Smooth muscle cell (in vitro differentiated cells): ENCODE results near the gene MICAL3. TPM values are rescaled to one million over a fixed set of nuclear protein-coding genes. Genes with fewer than 3 reads are reported as not detected.

ENCODE experiments used
- DNase-seq: peaks from one replicate; lab custom pipeline; 2025; ENCODE audit not compliant: unreplicated experiment; lab: John Stamatoyannopoulos, UW
- H2AFZ ChIP-seq: fragments of 200-600 bp; sonication (generic); 2 replicates; pipeline ENCODE4 v1.6.0; 2016; ENCODE audit warnings: antibody characterized with exemption, low read depth, mild to moderate bottlenecking
- H3F3A ChIP-seq: fragments of 200-600 bp; sonication (generic); 2 replicates; pipeline ENCODE4 v1.6.0; 2017; ENCODE audit warnings: antibody characterized with exemption, low read depth
- H3K27ac ChIP-seq: fragments of 200-600 bp; sonication (generic); 2 replicates; pipeline ENCODE4 v1.5.1; 2016; ENCODE audit warnings: low read depth, mild to moderate bottlenecking
- H3K27me3 ChIP-seq: fragments of 200-600 bp; sonication (generic); 2 replicates; pipeline ENCODE4 v1.6.1; 2016; ENCODE audit warnings: low read depth, mild to moderate bottlenecking
- H3K36me3 ChIP-seq: fragments of 200-600 bp; sonication (generic); 2 replicates; pipeline ENCODE4 v1.5.1; 2016; ENCODE audit warnings: low read depth
- H3K4me1 ChIP-seq: fragments of 200-600 bp; sonication (generic); 2 replicates; pipeline ENCODE4 v1.5.1; 2016; ENCODE audit warnings: low read depth
- H3K4me2 ChIP-seq: fragments of 200-600 bp; sonication (generic); 2 replicates; pipeline ENCODE4 v1.6.0; 2016; ENCODE audit warnings: mild to moderate bottlenecking
- H3K4me3 ChIP-seq: fragments of 200-600 bp; sonication (generic); 2 replicates; pipeline ENCODE4 v1.5.1; 2016; ENCODE audit warnings: mild to moderate bottlenecking
- H3K79me2 ChIP-seq: fragments of 200-600 bp; sonication (generic); 2 replicates; pipeline ENCODE4 v1.6.0; 2016; ENCODE audit warnings: low read depth, mild to moderate bottlenecking
- H3K9ac ChIP-seq: fragments of 200-600 bp; sonication (generic); 2 replicates; pipeline ENCODE4 v1.6.0; 2016; ENCODE audit warnings: low read depth
- H3K9me3 ChIP-seq: fragments of 200-600 bp; sonication (generic); replicated peaks from 2 replicates; pipeline ENCODE4 v1.5.1; 2016; ENCODE audit warnings: low read depth
- H4K20me1 ChIP-seq: fragments of 200-600 bp; sonication (generic); 2 replicates; pipeline ENCODE4 v1.6.0; 2016; ENCODE audit warnings: low read depth
- CTCF ChIP-seq: fragments of 200-600 bp; sonication (generic); IDR thresholded peaks from 2 replicates; pipeline ENCODE4 v1.5.1; 2017; ENCODE audit warnings: borderline replicate concordance, mild to moderate bottlenecking, antibody characterized with exemption; ENCODE audit not compliant: insufficient read depth, poor library complexity, severe bottlenecking
- WGBS: methylation state at CpG from one replicate; pipeline ENCODE4 v1.1.7; 2016; ENCODE audit warnings: low lambda C conversion rate; 5-methylcytosine and 5-hydroxymethylcytosine counted together
- polyA plus RNA-seq: library from polyadenylated mRNA; unstranded; fragments of >200 nt; fragmentation: Nextera tagmentation; extraction: Ambion mirVana; gene quantifications from 2 replicates; pipeline ENCODE4 v1.2.1, GENCODE V29; 2016
- total RNA-seq: library from RNA; depleted of rRNA; stranded (reverse); fragments of >200 nt; gene quantifications from 2 replicates; pipeline ENCODE4 v1.2.3, GENCODE V29; 2014

MICAL3 gene
- total and polyA plus RNA-seq, 2 experiments from 2014 or later, result 3.1 to 28.6 TPM

GRCh38 chr22:17772249-17772957 lies 252.0 kb downstream of the MICAL3 start:
- Histone ChIP-seq H3K79me2 (no peaks in the 10 kb centered on the region), H3K4me3 (no peak overlapping the region), H3K9me3 (no peaks in the 10 kb centered on the region), H3K36me3 (no peaks in the 10 kb centered on the region), H3K4me2 (peak overlapping the region; percentile 90), H3K27me3 (no peaks in the 10 kb centered on the region), H3K4me1 (peaks cover 8% of the 10 kb centered on the region), H2AFZ (no peak overlapping the region), H3F3A (no peaks in the 10 kb centered on the region), H4K20me1 (peaks cover 20% of the 10 kb centered on the region), H3K27ac (no peak overlapping the region), H3K9ac (no peak overlapping the region)
- no peak for DNase-seq
- TF ChIP-seq CTCF, result no peak
- 75% methylated on average over 21 of the region's 21 CpGs for WGBS

GRCh38 chr22:17770180-17771077 lies 253.9 kb downstream of the MICAL3 start:
- no peaks in the 10 kb centered on the region for H3K27me3 ChIP-seq
- no peak overlapping the region for H2AFZ ChIP-seq
- no peaks in the 10 kb centered on the region for H3K9me3 ChIP-seq
- 93% methylated on average over 19 of the region's 19 CpGs for WGBS
- H3K4me2 ChIP-seq, result no peak overlapping the region
- no peak for TF ChIP-seq CTCF
- H3K9ac ChIP-seq, result no peak overlapping the region
- H3F3A ChIP-seq, result no peaks in the 10 kb centered on the region
- DNase-seq, result no peak
- H4K20me1 ChIP-seq, result peaks cover 22% of the 10 kb centered on the region
- H3K79me2 ChIP-seq, result peaks cover 5% of the 10 kb centered on the region
- H3K27ac ChIP-seq, result no peak overlapping the region
- no peak overlapping the region for H3K4me3 ChIP-seq
- peaks cover 8% of the 10 kb centered on the region for H3K4me1 ChIP-seq
- H3K36me3 ChIP-seq, result no peaks in the 10 kb centered on the region

GRCh38 chr22:17769716-17770082 lies 254.7 kb downstream of the MICAL3 start:
- Histone ChIP-seq H3K9ac (no peak overlapping the region), H3K36me3 (no peaks in the 10 kb centered on the region), H4K20me1 (peaks cover 22% of the 10 kb centered on the region), H3K4me1 (peaks cover 8% of the 10 kb centered on the region), H3K79me2 (peaks cover 5% of the 10 kb centered on the region), H3F3A (no peaks in the 10 kb centered on the region), H3K4me3 (no peak overlapping the region), H3K27ac (no peak overlapping the region), H3K4me2 (no peak overlapping the region), H3K27me3 (no peaks in the 10 kb centered on the region), H3K9me3 (no peaks in the 10 kb centered on the region), H2AFZ (no peak overlapping the region)
- WGBS, result 96% methylated on average over 9 of the region's 9 CpGs
- TF ChIP-seq CTCF, result no peak
- DNase-seq, result no peak
